Breast epithelium (tissue), 3 donors: ENCODE measurements around the gene PHOSPHO1.

Source experiments
- POLR2A ChIP-seq: fragments of 450-650 bp; IDR thresholded peaks from one replicate; pipeline ENCODE4 v1.6.1; 2016; ENCODE audit warnings: antibody characterized with exemption, mild to moderate bottlenecking, moderate library complexity
- POLR2AphosphoS5 ChIP-seq, 3 donors: sonication (generic); formaldehyde crosslinking; IDR thresholded peaks; one replicate each; pipeline ENCODE4 v1.6.1; 2017; ENCODE audit warnings: antibody characterized with exemption in 3 of 3
- TF ChIP-seq, protein P1 (sequence below), 3 donors: fragments of 450-650 bp; IDR thresholded peaks; one replicate each; pipeline ENCODE4 v1.5.1; 2016 to 2017; ENCODE audit warnings: antibody characterized with exemption in 3 of 3, mild to moderate bottlenecking in 3 of 3, moderate library complexity in 3 of 3

DNA sequence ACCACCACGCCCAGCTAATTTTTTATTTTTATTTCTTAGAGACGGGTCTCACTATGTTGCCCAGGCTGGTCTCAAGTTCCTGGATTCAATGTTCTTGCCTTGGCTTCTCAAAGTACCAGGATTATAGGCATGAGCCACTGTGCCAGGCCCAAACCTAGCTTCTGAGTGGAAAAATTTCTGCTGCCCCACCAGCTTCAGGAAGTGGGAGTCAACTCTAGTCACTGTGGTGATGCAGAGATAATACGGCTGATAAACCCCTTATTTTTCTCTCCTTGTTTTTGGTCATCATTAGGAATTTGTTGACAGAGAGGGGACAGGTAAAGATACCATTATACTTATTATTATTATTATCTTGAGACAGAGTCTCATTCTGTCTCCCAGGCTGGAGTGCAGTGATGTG lies 27.8 kb upstream of the PHOSPHO1 start:
- TF ChIP-seq, protein P1, sequence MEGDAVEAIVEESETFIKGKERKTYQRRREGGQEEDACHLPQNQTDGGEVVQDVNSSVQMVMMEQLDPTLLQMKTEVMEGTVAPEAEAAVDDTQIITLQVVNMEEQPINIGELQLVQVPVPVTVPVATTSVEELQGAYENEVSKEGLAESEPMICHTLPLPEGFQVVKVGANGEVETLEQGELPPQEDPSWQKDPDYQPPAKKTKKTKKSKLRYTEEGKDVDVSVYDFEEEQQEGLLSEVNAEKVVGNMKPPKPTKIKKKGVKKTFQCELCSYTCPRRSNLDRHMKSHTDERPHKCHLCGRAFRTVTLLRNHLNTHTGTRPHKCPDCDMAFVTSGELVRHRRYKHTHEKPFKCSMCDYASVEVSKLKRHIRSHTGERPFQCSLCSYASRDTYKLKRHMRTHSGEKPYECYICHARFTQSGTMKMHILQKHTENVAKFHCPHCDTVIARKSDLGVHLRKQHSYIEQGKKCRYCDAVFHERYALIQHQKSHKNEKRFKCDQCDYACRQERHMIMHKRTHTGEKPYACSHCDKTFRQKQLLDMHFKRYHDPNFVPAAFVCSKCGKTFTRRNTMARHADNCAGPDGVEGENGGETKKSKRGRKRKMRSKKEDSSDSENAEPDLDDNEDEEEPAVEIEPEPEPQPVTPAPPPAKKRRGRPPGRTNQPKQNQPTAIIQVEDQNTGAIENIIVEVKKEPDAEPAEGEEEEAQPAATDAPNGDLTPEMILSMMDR (IDR thresholded peaks at IDR 0.05): no peak
- TF ChIP-seq POLR2A (no peak), POLR2AphosphoS5 (IDR thresholded peaks at IDR 0.05) (no peak)
